OCI-LY7 (cell line): Measurements from ENCODE around the gene DPYD.

Source experiments
- EZH2phosphoT487 ChIP-seq: fragments of 200-600 bp; sonication (generic); IDR thresholded peaks from 2 replicates; pipeline ENCODE4 v1.6.1; 2018; ENCODE audit warnings: low read depth, borderline replicate concordance, mild to moderate bottlenecking, mixed run types, antibody characterized with exemption, low read length, moderate library complexity, mixed read lengths
- TF ChIP-seq, protein P1 (sequence below): fragments of 200-600 bp; sonication (generic); conservative IDR thresholded peaks from 2 replicates; pipeline ENCODE4 v1.5.1; 2014; ENCODE audit warnings: mild to moderate bottlenecking, antibody characterized with exemption, low read length, moderate library complexity, mixed read lengths

DNA sequence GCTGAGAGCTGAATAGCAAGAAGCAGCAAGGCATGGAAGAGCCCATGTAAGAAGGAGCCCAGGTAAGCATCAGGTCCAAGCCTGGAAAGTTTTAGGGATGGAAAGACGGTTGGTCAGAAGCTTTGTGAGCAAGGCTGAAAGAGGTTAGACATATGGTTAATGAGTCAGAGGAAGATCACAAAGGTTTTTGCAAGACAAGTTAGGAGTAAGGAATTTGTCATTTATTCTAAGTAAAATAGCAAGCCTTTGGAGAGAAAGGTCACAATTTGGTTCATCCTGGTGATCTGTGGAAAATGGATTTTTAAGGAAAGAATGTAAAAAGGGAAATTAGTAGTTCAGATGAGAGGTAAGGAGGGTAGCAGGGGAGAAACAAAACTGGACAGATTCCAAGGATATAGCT lies 106.7 kb downstream of the DPYD start:
- TF ChIP-seq, protein P1, sequence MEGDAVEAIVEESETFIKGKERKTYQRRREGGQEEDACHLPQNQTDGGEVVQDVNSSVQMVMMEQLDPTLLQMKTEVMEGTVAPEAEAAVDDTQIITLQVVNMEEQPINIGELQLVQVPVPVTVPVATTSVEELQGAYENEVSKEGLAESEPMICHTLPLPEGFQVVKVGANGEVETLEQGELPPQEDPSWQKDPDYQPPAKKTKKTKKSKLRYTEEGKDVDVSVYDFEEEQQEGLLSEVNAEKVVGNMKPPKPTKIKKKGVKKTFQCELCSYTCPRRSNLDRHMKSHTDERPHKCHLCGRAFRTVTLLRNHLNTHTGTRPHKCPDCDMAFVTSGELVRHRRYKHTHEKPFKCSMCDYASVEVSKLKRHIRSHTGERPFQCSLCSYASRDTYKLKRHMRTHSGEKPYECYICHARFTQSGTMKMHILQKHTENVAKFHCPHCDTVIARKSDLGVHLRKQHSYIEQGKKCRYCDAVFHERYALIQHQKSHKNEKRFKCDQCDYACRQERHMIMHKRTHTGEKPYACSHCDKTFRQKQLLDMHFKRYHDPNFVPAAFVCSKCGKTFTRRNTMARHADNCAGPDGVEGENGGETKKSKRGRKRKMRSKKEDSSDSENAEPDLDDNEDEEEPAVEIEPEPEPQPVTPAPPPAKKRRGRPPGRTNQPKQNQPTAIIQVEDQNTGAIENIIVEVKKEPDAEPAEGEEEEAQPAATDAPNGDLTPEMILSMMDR, result no peak
- no peak for TF ChIP-seq EZH2phosphoT487
